ENCODE measurements around the gene SPEF1. TPM values are rescaled to one million over a fixed set of nuclear protein-coding genes. Genes with fewer than 3 reads are reported as not detected.

SPEF1 gene
- total RNA-seq, 1 donor from 2014 or later: 0.54 TPM

- H3K27ac Mint-ChIP-seq (ENCODE audit: unreplicated experiment): no peak overlapping the region
- peaks cover 34% of the 10 kb centered on the region for H3K27me3 Mint-ChIP-seq (ENCODE audit: low read depth)
- peaks cover 30% of the 10 kb centered on the region for H3K4me1 Mint-ChIP-seq
- DNase-seq (ENCODE audit: low read depth, low spot score): no peak
- TF ChIP-seq CTCF (conservative IDR thresholded peaks at IDR 0.05): no peak
- H3K36me3 Mint-ChIP-seq (ENCODE audit: low read depth): no peaks in the 10 kb centered on the region
- H3K4me3 Mint-ChIP-seq: no peak overlapping the region
- no peaks in the 10 kb centered on the region for H3K9me3 Mint-ChIP-seq
Measured at GRCh38 chr20:3741836-3742458, 39.3 kb downstream of the SPEF1 start.

- Mint-ChIP-seq H3K36me3 (ENCODE audit: low read depth) (no peaks in the 10 kb centered on the region), H3K27ac (ENCODE audit: unreplicated experiment) (peak overlapping the region; percentile 71), H3K27me3 (ENCODE audit: low read depth) (peaks cover 23% of the 10 kb centered on the region), H3K4me1 (peaks cover 30% of the 10 kb centered on the region), H3K4me3 (no peak overlapping the region), H3K9me3 (no peaks in the 10 kb centered on the region)
- no peak for TF ChIP-seq CTCF (conservative IDR thresholded peaks at IDR 0.05)
- no peak for DNase-seq (ENCODE audit: low read depth, low spot score)
Measured at GRCh38 chr20:3740615-3741301, 40.5 kb downstream of the SPEF1 start.

GRCh38 chr20:3739926-3740451 lies 41.3 kb downstream of the SPEF1 start:
- peaks cover 30% of the 10 kb centered on the region for H3K4me1 Mint-ChIP-seq
- H3K4me3 Mint-ChIP-seq: no peak overlapping the region
- H3K27me3 Mint-ChIP-seq (ENCODE audit: low read depth): peaks cover 16% of the 10 kb centered on the region
- no peak overlapping the region for H3K27ac Mint-ChIP-seq (ENCODE audit: unreplicated experiment)
- H3K36me3 Mint-ChIP-seq (ENCODE audit: low read depth): no peaks in the 10 kb centered on the region
- no peaks in the 10 kb centered on the region for H3K9me3 Mint-ChIP-seq
- no peak for DNase-seq (ENCODE audit: low read depth, low spot score)
- no peak for TF ChIP-seq CTCF (conservative IDR thresholded peaks at IDR 0.05)

GRCh38 chr20:3739054-3739925 lies 42.0 kb downstream of the SPEF1 start:
- Mint-ChIP-seq H3K9me3 (no peaks in the 10 kb centered on the region), H3K27me3 (ENCODE audit: low read depth) (peaks cover 9% of the 10 kb centered on the region), H3K4me3 (no peak overlapping the region), H3K4me1 (peaks cover 23% of the 10 kb centered on the region), H3K27ac (ENCODE audit: unreplicated experiment) (no peak overlapping the region), H3K36me3 (ENCODE audit: low read depth) (no peaks in the 10 kb centered on the region)
- TF ChIP-seq CTCF (conservative IDR thresholded peaks at IDR 0.05): no peak
- no peak for DNase-seq (ENCODE audit: low read depth, low spot score)

Measured in neural crest cell (in vitro differentiated cells).